HAP-1 (cell line): Measurements from ENCODE around the gene MID1.

Source experiments
- DNase-seq, 2 experiments: peaks; one replicate each; pipeline ENCODE4 v3.0.0-alpha.2; 2016 to 2020; ENCODE audit warnings: low spot score in 2 of 2
- H3K27me3 ChIP-seq: fragments of 250-450 bp; sonication (Bioruptor Pico); 2 replicates; pipeline ENCODE4 v1.5.1; 2020; ENCODE audit warnings: low read depth, mild to moderate bottlenecking, moderate library complexity
- H3K36me3 ChIP-seq: fragments of 250-450 bp; sonication (Bioruptor Pico); replicated peaks from 2 replicates; pipeline ENCODE4 v1.5.1; 2020; ENCODE audit warnings: mild to moderate bottlenecking
- H3K4me1 ChIP-seq: fragments of 250-450 bp; sonication (Bioruptor Pico); 2 replicates; pipeline ENCODE4 v1.5.1; 2020; ENCODE audit warnings: mild to moderate bottlenecking
- H3K4me3 ChIP-seq: fragments of 250-450 bp; sonication (Bioruptor Pico); 2 replicates; pipeline ENCODE4 v1.5.1; 2020; ENCODE audit warnings: mild to moderate bottlenecking, moderate library complexity
- H3K9me3 ChIP-seq: fragments of 250-450 bp; sonication (Bioruptor Pico); 2 replicates; pipeline ENCODE4 v1.5.1; 2020; ENCODE audit warnings: mild to moderate bottlenecking, moderate library complexity
- in situ Hi-C: fragments of 300-500 bp; cut with MboI; formaldehyde crosslinking; loops from 3 replicates; pipeline ENCODE4 v1.14.3; 2020; ENCODE audit warnings: low sequenced_read_pairs, inconsistent platforms, mixed read lengths

Gene MID1

GRCh38 chrX:10399043-10399741, 221.2 kb downstream of the MID1 start:
- Histone ChIP-seq H3K4me3 (no peak overlapping the region), H3K4me1 (peaks cover 18% of the 10 kb centered on the region), H3K27me3 (no peaks in the 10 kb centered on the region), H3K36me3 (no peaks in the 10 kb centered on the region), H3K9me3 (no peaks in the 10 kb centered on the region)
- in situ Hi-C loops, result no loop called here
- peak in 1 of 2 experiments; percentile 23 for DNase-seq

GRCh38 chrX:10398215-10398614, 222.2 kb downstream of the MID1 start:
- Histone ChIP-seq H3K4me1 (peaks cover 18% of the 10 kb centered on the region), H3K36me3 (no peaks in the 10 kb centered on the region), H3K27me3 (no peaks in the 10 kb centered on the region), H3K4me3 (no peak overlapping the region), H3K9me3 (no peaks in the 10 kb centered on the region)
- in situ Hi-C loops, result no loop called here
- DNase-seq, result peak; percentile 43 to 91

GRCh38 chrX:10397349-10397748, 223.0 kb downstream of the MID1 start:
- in situ Hi-C loops, result no loop called here
- no peak for DNase-seq

GRCh38 chrX:10395643-10396042, 224.7 kb downstream of the MID1 start:
- no peaks in the 10 kb centered on the region for H3K9me3 ChIP-seq
- no peaks in the 10 kb centered on the region for H3K27me3 ChIP-seq
- no peak overlapping the region for H3K4me3 ChIP-seq
- peaks cover 18% of the 10 kb centered on the region for H3K4me1 ChIP-seq
- no peaks in the 10 kb centered on the region for H3K36me3 ChIP-seq
- no peak for DNase-seq
- in situ Hi-C loops, result no loop called here

More at GRCh38 chrX:10397349-10397748, 223.0 kb downstream of the MID1 start:
- Histone ChIP-seq H3K36me3 (no peaks in the 10 kb centered on the region), H3K4me3 (no peak overlapping the region), H3K27me3 (no peaks in the 10 kb centered on the region), H3K4me1 (peaks cover 18% of the 10 kb centered on the region), H3K9me3 (no peaks in the 10 kb centered on the region)
